IPS-18c (cell line): ENCODE data around the gene DCTN4.
"Not testable (repeated sequence)": the region's sequence is repeated elsewhere in the genome, so short reads cannot be mapped to it uniquely, and the experiment has no call there.

Experiments used
- H3K4me3 ChIP-seq: 2 replicates; pipeline ENCODE4 v1.7.0; 2013; ENCODE audit warnings: low read depth, mild to moderate bottlenecking, low read length, moderate library complexity; ENCODE audit not compliant: insufficient read depth
- H3K9me3 ChIP-seq: one replicate; pipeline ENCODE4 v1.6.1; 2013; ENCODE audit warnings: mild to moderate bottlenecking, low read length, moderate library complexity; ENCODE audit not compliant: control insufficient read depth, insufficient read depth

Gene DCTN4

DNA sequence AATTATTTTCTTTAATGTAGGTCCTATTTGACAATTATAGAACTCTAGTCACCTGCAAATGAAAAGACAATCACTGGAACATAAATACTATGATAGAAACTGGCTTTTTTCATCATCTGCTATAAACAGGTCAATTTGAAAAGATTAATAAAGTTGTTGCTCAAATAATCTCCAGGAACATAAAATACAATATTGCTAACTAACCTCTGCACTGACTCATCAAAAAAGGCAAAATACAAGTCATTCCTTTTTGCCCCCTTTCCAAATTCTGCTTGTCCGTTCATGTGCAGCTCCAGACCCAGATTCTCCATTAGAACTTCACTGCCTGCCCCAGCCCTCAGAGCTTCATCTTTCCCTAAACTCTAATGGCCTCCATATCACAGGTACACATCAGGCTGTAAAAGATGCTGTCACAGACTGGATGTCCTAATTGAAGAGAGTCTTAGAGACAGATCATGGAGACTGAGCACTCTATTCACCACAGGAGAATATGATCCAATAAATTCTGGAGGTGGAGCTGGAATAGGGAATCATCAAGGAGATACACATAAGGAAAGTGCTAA lies 1.6 kb downstream of the DCTN4 start:
- Histone ChIP-seq H3K9me3 (no peaks in the 10 kb centered on the region), H3K4me3 (no peak overlapping the region)

DNA sequence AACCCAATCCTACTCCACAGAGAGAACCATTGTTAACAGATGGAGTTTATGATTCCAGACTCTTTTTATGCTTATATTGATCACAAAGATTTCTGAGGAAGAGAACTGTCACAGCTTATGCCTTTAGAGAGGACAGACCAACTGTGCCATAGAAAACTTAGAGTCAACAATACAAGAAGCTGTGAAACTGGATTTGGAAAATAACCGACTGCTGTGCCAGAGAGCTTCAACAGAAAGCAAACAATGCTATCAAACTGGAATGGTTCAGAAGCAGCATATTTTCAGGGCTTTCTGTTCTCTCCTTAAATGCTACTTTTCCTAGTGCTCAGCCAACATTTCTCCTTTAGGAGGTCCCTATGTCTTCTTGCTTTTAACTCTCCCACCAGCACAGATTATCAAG lies 5.0 kb downstream of the DCTN4 start:
- Histone ChIP-seq H3K9me3 (no peaks in the 10 kb centered on the region), H3K4me3 (no peak overlapping the region)

DNA sequence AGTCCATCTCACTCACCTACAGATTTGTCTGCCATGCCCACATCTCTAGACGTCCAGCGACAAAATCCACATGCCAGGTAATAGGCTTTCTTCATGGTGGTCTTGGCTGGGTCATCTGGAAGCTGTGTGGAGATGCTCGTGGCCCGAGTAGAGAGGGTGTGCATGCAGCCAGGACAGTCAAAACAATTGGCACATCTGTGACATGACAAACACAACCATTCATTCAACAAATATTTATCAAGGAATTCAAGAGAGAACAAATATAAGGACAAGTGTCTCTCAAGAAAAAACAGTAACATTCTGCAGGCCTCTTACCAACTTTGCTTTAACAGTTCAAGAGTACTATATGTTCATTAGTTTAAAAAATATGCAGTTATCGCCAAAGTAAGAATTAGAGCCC lies 5.4 kb downstream of the DCTN4 start:
- no peaks in the 10 kb centered on the region for H3K9me3 ChIP-seq

DNA sequence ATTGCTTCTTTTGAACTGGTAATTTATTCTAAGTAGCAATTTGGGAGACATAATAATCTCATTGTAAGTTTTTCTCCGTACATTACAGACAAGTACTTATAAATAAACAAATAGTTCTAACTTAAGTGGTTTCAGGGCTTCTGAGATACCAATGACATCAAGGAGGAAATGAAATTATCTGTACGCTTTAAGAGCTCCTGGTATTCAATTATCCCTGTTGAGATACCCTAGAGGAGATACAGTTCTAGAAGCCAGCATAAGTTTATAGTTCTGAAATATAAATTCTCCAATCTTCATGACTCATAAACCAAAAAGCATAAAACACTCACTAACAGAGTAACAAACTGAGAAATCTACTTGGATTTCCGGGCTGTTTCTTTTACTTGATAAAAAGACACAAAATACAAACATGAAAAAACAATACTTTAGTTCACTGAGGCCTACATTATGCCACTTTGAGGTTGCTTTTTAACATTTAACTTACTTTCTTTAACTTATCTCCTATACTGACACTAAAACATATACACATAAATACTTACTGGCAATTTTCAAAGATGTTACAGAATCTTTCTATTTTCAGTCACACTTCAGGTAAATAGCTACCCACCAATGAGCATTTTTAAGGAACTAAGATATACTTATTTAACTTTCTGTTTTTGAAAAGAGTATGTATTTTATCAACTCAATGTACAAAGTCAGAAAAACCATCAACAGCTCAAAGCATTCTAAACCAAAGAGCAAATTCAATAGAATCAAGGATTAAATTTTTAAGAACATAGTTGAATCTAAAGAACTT lies 7.5 kb downstream of the DCTN4 start:
- Histone ChIP-seq H3K9me3 (no peaks in the 10 kb centered on the region), H3K4me3 (no peak overlapping the region)

More for the DNA sequence above, 5.4 kb downstream of the DCTN4 start:
- no peak overlapping the region for H3K4me3 ChIP-seq

DNA sequence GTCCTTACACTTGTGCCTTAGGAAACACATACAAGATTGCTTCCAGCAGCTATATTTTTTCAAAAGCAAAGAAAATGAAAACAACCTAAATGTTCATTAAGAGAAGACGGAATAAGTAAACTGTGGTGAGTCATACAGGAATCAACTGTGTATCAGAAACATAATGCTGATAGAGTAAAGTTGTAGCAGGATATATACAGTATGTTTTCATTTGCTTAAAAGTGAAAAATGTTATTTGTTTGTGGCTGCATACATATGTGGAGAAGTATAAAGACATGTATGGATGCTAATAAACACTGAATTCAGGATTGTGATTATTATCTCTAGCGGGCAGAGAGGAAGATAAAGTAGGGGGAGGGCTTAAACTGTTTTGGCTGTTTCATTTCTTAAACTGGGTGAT lies 8.3 kb downstream of the DCTN4 start:
- no peak overlapping the region for H3K4me3 ChIP-seq

DNA sequence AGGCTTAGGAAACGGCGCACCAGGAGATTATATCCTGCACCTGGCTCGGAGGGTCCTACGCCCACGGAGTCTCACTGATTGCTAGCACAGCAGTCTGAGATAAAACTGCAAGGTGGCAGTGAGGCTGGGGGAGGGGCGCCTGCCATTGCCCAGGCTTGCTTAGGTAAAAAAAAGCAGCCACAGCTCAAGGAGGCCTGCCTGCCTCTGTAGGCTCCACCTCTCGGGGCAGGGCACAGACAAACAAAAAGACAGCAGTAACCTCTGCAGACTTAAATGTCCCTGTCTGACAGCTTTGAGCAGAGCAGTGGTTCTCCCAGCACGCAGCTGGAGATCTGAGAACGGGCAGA lies 15.7 kb downstream of the DCTN4 start:
- H3K4me3 ChIP-seq, H3K9me3 ChIP-seq: not testable (repeated sequence)

More for the DNA sequence above, 8.3 kb downstream of the DCTN4 start:
- H3K9me3 ChIP-seq: no peaks in the 10 kb centered on the region

DNA sequence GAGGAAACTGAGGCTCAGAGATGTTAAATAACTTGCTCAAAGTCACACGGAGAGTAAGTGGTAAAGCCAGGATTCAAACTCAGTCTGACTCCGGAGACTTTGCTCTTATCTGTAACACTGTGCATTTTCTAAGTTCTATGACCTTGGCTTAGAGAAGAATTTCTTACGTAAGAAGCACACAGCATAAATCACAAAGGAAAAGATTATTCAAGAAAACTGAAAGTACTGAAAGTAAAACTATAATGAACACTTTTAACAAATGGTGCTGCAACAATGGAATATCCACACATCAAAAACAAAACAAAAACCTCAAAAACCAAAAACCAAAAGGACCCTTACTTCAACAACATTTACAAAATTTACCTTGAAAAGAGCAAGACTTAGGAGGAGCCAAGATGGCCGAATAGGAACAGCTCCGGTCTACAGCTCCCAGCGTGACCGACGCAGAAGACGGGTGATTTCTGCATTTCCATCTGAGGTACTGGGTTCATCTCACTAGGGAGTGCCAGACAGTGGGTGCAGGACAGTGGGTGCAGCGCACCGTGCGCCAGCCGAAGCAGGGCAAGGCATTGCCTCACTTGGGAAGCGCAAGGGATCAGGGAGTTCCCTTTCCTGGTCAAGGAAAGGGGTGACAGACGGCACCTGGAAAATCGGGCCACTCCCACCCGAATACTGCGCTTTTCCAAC lies 16.2 kb downstream of the DCTN4 start:
- not testable (repeated sequence) for H3K4me3 ChIP-seq, H3K9me3 ChIP-seq

DNA sequence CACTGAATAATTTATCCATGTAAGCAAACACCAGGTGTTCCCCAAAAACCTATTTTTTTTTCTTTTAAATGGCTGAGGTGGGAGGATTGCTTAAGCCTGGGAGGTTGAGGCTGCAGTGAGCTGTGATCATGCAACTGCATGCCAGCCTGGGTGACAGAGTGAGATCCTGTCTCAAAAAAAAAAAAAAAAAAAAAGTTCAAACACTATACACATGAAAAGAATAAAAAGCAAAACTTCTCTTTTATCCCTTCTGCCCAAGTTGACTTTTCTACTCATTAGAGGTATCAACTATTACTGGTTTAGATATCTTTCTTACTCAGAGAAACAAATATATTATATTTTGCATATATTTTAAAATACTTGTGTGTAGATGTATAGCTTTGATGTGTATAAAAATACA lies 17.8 kb downstream of the DCTN4 start:
- Histone ChIP-seq H3K9me3 (no peaks in the 10 kb centered on the region), H3K4me3 (no peak overlapping the region)

DNA sequence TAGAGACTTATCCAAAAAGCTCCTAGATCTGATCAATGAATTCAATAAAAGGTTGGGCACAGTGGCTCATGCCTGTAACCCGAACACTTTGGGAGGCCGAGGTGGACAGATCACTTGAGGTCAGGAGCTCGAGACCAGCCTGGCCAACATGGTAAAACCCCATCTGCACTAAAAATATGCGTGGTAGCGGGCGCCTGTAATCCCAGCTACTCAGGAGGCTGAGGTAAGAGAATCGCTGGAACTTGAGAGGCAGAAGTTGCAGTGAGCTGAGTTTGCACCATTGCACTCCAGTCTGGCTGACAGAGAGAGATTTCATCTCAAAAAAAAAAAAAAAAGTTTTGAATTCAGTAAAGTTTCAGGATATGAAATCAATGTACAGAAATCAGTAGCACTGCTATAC lies 20.0 kb downstream of the DCTN4 start:
- H3K9me3 ChIP-seq: no peaks in the 10 kb centered on the region
- no peak overlapping the region for H3K4me3 ChIP-seq

DNA sequence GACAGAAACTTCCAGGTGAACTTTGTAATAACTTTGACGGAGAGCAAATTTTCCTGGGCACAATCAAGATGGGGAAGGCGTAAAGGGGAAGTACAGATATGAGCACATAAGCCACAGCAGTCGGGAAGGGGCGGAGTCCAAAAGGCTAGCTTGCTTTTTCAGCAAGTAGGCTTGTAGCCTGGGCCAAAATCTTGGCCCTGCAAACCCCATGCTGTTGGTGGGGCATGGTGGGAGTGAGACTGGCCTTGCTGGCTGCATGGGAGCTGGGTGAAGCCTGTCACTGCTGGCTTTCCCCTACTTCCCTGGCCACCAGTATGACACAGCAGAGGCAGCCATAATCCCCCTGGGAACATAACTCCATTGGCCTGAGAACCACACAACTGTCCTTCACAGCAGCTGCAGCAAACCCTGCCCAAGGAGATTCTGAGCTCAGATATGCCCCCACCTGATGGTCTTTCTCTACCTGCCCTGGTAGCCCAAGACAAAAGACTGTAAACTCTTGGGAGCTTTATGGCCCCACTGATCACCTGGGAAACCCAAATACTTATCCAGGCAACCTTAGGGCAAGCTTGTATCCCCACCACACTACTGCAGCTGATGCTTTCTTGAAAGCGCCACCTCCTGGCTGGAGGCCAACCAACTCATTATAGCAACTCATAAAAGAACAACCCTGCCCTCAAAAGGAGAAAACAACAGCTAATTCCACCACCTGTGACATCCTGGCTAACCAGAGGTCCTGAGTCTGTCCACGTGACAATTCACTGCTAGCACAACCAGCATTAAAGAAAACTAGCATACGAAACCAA lies 24.0 kb downstream of the DCTN4 start:
- Histone ChIP-seq H3K4me3 (no peak overlapping the region), H3K9me3 (no peaks in the 10 kb centered on the region)

DNA sequence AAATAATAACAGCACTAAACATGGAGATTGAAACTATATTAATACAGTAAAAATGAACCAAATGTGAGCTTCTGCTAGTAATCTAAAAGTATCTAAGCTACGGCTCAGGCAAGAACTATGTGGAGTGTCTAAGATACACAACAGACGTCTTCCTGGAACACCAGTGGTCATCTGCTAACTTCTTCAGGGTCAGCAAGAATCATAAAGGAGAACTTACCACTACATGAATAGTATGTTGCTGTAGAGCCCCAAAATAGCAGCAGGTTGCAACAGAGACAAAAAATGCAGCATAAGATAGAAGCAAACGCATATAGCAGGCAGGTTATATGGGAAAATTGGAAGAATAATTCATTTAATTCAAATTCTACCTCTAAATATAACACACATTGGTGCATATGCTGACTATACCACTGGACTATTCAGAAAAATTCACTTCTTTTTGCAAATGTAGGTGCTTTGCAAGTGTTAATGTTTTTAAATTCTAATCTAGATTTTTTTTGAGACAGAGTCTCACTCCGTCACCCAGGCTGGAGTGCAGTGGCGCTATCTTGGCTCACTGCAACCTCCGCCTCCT lies 27.1 kb downstream of the DCTN4 start:
- Histone ChIP-seq H3K9me3 (no peaks in the 10 kb centered on the region), H3K4me3 (no peak overlapping the region)

DNA sequence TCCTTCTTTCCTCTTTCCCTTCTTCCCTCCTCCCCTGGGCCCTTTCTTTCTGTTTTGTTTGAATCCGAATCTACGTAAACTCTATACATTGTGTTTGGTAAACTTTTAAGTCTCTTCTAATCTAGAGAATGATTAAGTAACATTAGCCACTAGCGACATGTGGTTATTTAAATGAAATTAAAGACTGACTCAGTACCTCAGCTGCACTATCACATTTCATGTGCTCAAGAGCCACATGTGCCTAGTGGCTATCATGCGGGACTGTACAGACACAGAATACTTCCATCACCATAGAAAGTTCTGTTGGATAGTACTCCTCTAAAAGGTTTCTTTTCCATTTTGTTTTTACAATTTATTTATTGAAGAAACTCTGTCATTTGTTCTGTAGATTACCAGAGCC lies 29.0 kb downstream of the DCTN4 start:
- no peak overlapping the region for H3K4me3 ChIP-seq
- H3K9me3 ChIP-seq: no peaks in the 10 kb centered on the region

DNA sequence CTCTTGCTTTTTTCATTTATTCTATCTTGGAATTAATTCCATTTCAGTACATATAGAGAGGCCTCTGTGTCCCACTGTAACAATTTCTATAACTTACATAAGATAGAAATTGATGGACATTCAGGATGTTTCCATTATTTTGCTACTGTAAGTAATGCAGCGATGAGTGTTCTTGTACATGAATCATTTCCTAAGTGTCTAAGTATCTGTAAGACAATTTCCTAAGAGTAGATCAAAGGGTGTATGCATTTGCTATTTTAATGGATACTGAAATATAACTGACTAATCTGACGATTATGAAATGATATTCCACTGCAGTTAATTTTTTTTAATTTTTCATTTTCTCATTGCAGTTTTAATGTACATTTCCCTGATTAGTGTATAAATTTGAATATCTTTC lies 35.0 kb downstream of the DCTN4 start:
- H3K9me3 ChIP-seq: no peaks in the 10 kb centered on the region
- H3K4me3 ChIP-seq: no peak overlapping the region

DNA sequence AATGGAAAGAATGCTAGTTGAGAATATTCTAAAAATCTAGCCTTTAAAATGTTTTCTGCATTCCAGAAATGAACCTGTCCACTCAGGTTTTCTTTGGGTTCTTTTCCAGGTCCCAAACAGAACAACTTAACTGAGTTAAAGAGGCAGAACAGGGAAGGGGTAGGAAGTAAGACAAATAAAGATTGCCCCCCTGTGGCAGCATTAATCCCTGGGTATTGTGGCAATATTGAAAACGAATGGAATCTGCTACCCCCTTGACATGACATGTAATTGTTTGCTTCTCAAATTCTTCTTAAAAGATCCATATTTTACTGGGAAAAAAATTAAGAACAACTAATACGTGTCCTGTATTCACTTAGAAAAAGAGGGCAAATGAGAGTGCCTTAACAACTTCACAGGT lies 48.7 kb downstream of the DCTN4 start:
- Histone ChIP-seq H3K4me3 (no peak overlapping the region), H3K9me3 (no peaks in the 10 kb centered on the region)

DNA sequence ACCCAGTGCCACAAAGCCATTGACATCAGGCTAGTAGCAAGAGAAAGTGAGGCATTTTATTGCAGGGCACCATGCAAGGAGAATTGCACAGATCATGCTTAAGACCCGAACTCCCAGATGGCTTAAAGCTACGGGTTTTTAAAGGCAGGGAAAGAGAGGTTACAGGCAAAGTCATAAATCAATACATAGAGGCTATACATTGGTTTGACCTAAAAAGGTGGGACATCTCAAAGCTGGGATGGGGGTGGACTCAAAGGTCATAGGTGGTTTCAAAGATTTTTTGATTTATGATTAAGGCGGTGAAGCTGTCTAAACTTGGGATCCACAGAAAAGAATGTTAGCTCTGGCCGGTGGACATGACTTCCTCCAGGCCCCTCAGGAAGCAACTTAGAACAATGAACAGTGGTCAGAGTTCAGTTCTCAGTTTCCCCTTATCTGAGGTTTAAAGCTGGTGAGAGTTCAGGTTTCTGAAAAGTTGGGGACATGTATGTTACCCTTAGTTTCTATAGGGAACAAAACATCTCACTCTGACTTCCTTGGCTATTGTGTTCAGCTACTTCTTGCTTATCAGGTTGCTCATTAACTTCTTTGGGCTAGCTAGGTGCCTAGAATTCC lies 51.9 kb downstream of the DCTN4 start:
- H3K9me3 ChIP-seq: no peaks in the 10 kb centered on the region
- H3K4me3 ChIP-seq: no peak overlapping the region

DNA sequence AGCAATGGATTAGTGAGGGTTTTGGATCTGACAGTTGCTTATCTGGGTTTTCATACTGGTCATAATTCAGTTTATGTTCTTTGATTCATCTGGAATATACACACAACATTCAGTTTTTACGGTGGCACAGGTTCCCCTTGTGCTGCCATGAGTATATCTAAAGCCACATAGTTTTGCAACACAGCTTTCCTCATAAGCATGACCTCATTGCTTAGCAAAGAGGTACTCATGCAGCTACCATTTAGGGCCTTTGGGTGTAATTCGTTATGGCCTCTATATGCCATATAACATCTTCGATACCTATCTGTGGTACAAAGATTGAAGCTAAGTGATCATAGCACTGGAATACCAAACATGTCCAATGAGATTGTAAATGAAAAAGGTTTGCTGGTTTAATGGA lies 55.1 kb downstream of the DCTN4 start:
- no peak overlapping the region for H3K4me3 ChIP-seq
- peaks cover 3% of the 10 kb centered on the region for H3K9me3 ChIP-seq
